ENCODE results near the gene LGALSL. TPM values are rescaled to one million over a fixed set of nuclear protein-coding genes. Genes with fewer than 3 reads are reported as not detected.

The LGALSL gene
- total and polyA plus RNA-seq, 2 of the 13 experiments (the other 11 are each of a cell fraction or from before 2014, with no cell fraction given), result 15.4 to 20.0 TPM

DNA sequence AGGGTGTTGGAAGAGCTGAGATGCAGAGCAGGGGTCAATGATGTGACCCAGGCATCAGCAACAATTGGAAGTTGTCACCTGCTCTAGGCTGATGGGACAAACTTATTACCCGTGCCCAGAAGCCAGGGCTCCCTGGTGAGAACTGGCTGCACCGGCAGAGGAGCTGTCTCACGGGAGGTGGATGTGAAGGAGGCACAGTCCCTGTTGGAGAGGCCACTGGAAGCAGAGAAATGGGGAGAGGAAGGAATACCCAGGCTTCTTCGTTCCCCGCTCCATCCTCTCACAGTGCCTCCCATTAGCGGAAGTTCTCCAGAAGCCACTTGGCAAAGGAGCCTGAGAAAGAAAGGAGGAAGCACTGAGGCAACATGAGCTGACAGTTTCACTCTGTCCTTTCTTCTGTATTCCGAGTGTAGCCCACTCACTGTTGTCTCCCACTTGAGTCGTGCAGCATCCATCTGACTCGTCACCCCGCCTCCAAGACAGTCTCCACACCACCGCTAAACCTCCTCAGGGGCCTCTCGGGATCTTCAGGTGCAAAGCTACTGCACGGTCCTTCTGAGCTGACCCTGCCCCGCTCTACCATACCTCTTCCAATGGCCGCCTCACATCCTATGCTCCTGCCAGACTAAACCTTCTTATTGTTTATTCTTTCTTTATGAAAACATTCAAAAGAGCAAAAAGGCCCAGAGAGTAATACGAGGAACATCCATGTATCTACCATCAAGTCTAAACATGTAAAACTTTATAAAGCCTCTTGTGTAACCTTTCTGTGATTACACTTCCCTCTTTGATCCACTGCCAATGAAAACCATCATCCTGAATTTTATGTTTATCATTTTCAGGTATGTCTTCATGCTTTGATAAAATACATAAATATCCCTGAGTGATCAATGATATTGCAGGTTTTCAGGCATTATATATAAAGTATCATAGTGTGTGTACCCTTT is 51.1 kb downstream of the LGALSL start (continued):
- TF ChIP-seq, protein P1, sequence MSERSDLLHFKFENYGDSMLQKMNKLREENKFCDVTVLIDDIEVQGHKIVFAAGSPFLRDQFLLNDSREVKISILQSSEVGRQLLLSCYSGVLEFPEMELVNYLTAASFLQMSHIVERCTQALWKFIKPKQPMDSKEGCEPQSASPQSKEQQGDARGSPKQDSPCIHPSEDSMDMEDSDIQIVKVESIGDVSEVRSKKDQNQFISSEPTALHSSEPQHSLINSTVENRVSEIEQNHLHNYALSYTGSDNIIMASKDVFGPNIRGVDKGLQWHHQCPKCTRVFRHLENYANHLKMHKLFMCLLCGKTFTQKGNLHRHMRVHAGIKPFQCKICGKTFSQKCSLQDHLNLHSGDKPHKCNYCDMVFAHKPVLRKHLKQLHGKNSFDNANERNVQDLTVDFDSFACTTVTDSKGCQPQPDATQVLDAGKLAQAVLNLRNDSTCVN (CRISPR knock-in tag; IDR thresholded peaks at IDR 0.05; ENCODE audit: borderline replicate concordance), result no peak
- TF ChIP-seq EP300 (IDR thresholded peaks at IDR 0.05; ENCODE audit: low read depth in 2 of 2, low read length in 2 of 2) (no peak), EP300 (CRISPR knock-in tag; IDR thresholded peaks at IDR 0.05; ENCODE audit: borderline replicate concordance) (no peak), ZNF441 (CRISPR knock-in tag; IDR thresholded peaks at IDR 0.05; ENCODE audit: borderline replicate concordance) (no peak), ZNF329 (CRISPR knock-in tag; IDR thresholded peaks at IDR 0.05; ENCODE audit: low read depth) (no peak)

DNA sequence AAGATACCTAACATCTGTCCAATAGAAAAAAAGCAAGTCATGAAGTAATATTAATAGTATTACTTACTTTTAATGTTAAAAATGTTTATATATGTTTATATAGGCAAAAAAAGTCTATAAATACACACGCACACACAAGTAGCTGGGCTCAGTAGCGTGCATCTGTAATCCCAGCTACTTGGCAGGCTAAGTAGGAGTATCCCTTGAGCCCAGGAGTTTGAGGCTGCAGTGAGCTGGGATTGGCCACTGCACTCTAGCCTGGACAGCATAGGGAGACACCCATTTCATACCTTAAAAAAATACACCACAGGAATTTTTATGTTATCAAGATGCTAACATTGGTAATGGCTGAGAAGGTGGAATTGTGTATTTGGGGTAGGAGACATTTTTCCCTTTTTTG is 52.7 kb downstream of the LGALSL start:
- Histone ChIP-seq H2AFZ (ENCODE audit: low read length) (no peak overlapping the region), H3K27ac (ENCODE audit: extremely low read length, insufficient read depth, low read length) (no peak overlapping the region), H3K4me1 (ENCODE audit: insufficient read depth, low read length) (0 out of 2 replicates have a peak, but pooled peaks cover 9% of the 10 kb centered on the region), H3K36me3 (replicated peaks in 1 of 2; ENCODE audit: control insufficient read depth in 1 of 2, insufficient read depth in 2 of 2, low read length in 2 of 2) (no peaks in the 10 kb centered on the region), H3K9me3 (ENCODE audit: low read length) (no peaks in the 10 kb centered on the region), H3K79me2 (ENCODE audit: insufficient read depth, low read length) (no peaks in the 10 kb centered on the region), H3K4me3 (replicated peaks in 1 of 3; ENCODE audit: insufficient read depth in 1 of 3, low read depth in 2 of 3, low read length in 3 of 3) (no peak overlapping the region), H3K4me2 (ENCODE audit: low read depth, low read length) (no peak overlapping the region), H4K20me1 (ENCODE audit: insufficient read depth, low read length) (no peaks in the 10 kb centered on the region), H3K27me3 (ENCODE audit: control insufficient read depth in 1 of 2, insufficient read depth in 2 of 2, low read length in 2 of 2) (peaks cover 2 to 10% of the 10 kb centered on the region in 2 experiments; a peak in 2 of 5 replicates), H3K9ac (ENCODE audit: insufficient read depth, low read depth, low read length) (no peak overlapping the region)
- POLR2A ChIA-PET, result no interaction called here
- 69% methylated on average over 2 of the region's 2 CpGs for WGBS (ENCODE audit: low lambda C conversion rate)
- FAIRE-seq, result no peak
- in situ Hi-C loops (cut with HindIII; ENCODE audit: extremely low pct_ligation_motif_present, low pct_unique_long_range_greater_than_20kb) (no loop called here), intact Hi-C loops (cut with micrococcal nuclease; ENCODE audit: unreplicated experiment) (no loop called here)
- no peak for DNase-seq (ENCODE audit: low spot score)
- no peak for ATAC-seq
- no TSS peak for BruUV-seq (replicated peaks)
- CTCF ChIA-PET (ENCODE audit: low intra/inter-chr PET ratio, low total read pairs), result no interaction called here
- TF ChIP-seq, protein P2, sequence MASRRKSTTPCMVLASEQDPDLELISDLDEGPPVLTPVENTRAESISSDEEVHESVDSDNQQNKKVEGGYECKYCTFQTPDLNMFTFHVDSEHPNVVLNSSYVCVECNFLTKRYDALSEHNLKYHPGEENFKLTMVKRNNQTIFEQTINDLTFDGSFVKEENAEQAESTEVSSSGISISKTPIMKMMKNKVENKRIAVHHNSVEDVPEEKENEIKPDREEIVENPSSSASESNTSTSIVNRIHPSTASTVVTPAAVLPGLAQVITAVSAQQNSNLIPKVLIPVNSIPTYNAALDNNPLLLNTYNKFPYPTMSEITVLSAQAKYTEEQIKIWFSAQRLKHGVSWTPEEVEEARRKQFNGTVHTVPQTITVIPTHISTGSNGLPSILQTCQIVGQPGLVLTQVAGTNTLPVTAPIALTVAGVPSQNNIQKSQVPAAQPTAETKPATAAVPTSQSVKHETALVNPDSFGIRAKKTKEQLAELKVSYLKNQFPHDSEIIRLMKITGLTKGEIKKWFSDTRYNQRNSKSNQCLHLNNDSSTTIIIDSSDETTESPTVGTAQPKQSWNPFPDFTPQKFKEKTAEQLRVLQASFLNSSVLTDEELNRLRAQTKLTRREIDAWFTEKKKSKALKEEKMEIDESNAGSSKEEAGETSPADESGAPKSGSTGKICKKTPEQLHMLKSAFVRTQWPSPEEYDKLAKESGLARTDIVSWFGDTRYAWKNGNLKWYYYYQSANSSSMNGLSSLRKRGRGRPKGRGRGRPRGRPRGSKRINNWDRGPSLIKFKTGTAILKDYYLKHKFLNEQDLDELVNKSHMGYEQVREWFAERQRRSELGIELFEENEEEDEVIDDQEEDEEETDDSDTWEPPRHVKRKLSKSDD (CRISPR knock-in tag; IDR thresholded peaks at IDR 0.05; ENCODE audit: low read depth), result no peak
- TF ChIP-seq ZNF446 (CRISPR knock-in tag; IDR thresholded peaks at IDR 0.05) (no peak), AHR (CRISPR knock-in tag; IDR thresholded peaks at IDR 0.05) (no peak), ZNF652 (CRISPR knock-in tag; IDR thresholded peaks at IDR 0.05; ENCODE audit: borderline replicate concordance, low read depth) (no peak)
- TF ChIP-seq, protein P3, sequence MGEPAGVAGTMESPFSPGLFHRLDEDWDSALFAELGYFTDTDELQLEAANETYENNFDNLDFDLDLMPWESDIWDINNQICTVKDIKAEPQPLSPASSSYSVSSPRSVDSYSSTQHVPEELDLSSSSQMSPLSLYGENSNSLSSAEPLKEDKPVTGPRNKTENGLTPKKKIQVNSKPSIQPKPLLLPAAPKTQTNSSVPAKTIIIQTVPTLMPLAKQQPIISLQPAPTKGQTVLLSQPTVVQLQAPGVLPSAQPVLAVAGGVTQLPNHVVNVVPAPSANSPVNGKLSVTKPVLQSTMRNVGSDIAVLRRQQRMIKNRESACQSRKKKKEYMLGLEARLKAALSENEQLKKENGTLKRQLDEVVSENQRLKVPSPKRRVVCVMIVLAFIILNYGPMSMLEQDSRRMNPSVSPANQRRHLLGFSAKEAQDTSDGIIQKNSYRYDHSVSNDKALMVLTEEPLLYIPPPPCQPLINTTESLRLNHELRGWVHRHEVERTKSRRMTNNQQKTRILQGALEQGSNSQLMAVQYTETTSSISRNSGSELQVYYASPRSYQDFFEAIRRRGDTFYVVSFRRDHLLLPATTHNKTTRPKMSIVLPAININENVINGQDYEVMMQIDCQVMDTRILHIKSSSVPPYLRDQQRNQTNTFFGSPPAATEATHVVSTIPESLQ (CRISPR knock-in tag; conservative IDR thresholded peaks at IDR 0.05), result no peak
- TF ChIP-seq, protein P4, sequence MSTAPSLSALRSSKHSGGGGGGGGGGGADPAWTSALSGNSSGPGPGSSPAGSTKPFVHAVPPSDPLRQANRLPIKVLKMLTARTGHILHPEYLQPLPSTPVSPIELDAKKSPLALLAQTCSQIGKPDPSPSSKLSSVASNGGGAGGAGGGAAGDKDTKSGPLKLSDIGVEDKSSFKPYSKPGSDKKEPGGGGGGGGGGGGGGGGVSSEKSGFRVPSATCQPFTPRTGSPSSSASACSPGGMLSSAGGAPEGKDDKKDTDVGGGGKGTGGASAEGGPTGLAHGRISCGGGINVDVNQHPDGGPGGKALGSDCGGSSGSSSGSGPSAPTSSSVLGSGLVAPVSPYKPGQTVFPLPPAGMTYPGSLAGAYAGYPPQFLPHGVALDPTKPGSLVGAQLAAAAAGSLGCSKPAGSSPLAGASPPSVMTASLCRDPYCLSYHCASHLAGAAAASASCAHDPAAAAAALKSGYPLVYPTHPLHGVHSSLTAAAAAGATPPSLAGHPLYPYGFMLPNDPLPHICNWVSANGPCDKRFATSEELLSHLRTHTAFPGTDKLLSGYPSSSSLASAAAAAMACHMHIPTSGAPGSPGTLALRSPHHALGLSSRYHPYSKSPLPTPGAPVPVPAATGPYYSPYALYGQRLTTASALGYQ (CRISPR knock-in tag; IDR thresholded peaks at IDR 0.05), result no peak
- TF ChIP-seq, protein P5, sequence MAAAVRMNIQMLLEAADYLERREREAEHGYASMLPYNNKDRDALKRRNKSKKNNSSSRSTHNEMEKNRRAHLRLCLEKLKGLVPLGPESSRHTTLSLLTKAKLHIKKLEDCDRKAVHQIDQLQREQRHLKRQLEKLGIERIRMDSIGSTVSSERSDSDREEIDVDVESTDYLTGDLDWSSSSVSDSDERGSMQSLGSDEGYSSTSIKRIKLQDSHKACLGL (CRISPR knock-in tag; IDR thresholded peaks at IDR 0.05), result no peak
